H1 (cell line): Measurements from ENCODE around the gene COL20A1. TPM values are rescaled to one million over a fixed set of nuclear protein-coding genes. Genes with fewer than 3 reads are reported as not detected.

Source experiments
- CTCF ChIA-PET: fragments of 300-600 bp; sonication (Branson Sonifier 250); formaldehyde crosslinking; loops from one replicate; lab custom pipeline; 2021; ENCODE audit not compliant: partially characterized antibody; lab: Charles Lee
- POLR2A ChIA-PET: fragments of 300-600 bp; sonication (Branson Sonifier 250); formaldehyde crosslinking; loops from one replicate; lab custom pipeline; 2021; ENCODE audit warnings: inconsistent platforms; ENCODE audit not compliant: partially characterized antibody; lab: Charles Lee
- DNase-seq, 2 experiments: peaks; one replicate each; pipeline versions ENCODE4 v3.0.0 to v3.0.0-alpha.2; 2010 to 2022; ENCODE audit warnings: low spot score in 2 of 2, low read depth in 1 of 2, mixed read lengths in 1 of 2
- FAIRE-seq: peaks from 2 replicates; lab custom pipeline; 2011; peaks lifted over from hg19 to GRCh38; lab: Jason Lieb, UNC
- H2AFZ ChIP-seq: 2 replicates; pipeline ENCODE4 v1.8.1; 2012; ENCODE audit warnings: low read length, inconsistent platforms
- H2AK5ac ChIP-seq: 2 replicates; pipeline ENCODE4 v1.6.1; 2013; ENCODE audit warnings: low read depth, low read length
- H2BK120ac ChIP-seq: replicated peaks from 2 replicates; pipeline ENCODE3; 2013; ENCODE audit warnings: low read depth, low read length, inconsistent platforms
- H2BK12ac ChIP-seq: 2 replicates; pipeline ENCODE4 v1.6.1; 2013; ENCODE audit warnings: low read depth, low read length
- H2BK15ac ChIP-seq: 2 replicates; pipeline ENCODE4 v1.6.1; 2013; ENCODE audit warnings: low read length
- H2BK20ac ChIP-seq: 2 replicates; pipeline ENCODE4 v1.6.1; 2013; ENCODE audit warnings: low read length
- H2BK5ac ChIP-seq: 2 replicates; pipeline ENCODE4 v1.6.1; 2013; ENCODE audit warnings: low read depth, low read length
- H3K14ac ChIP-seq: 2 replicates; pipeline ENCODE4 v1.6.1; 2013; ENCODE audit warnings: inconsistent platforms; ENCODE audit not compliant: insufficient read length
- H3K18ac ChIP-seq: 2 replicates; pipeline ENCODE4 v1.6.1; 2013; ENCODE audit warnings: low read length; ENCODE audit errors: extremely low read depth
- H3K23ac ChIP-seq: 2 replicates; pipeline ENCODE4 v1.6.1; 2013; ENCODE audit warnings: inconsistent platforms; ENCODE audit not compliant: insufficient read length
- H3K23me2 ChIP-seq: 2 replicates; pipeline ENCODE4 v1.6.1; 2013; ENCODE audit warnings: low read depth, low read length
- H3K27ac ChIP-seq: 2 replicates; pipeline ENCODE4 v1.6.1; 2011; ENCODE audit warnings: low read depth, low read length, inconsistent platforms
- H3K27me3 ChIP-seq, 4 experiments: replicated peaks in 1 of 4; 1 replicate in 1 of 4; 2 replicates in 3 of 4; pipeline versions ENCODE4 v1.6.1 to v1.8.1; 2011 to 2013; ENCODE audit warnings: low read length in 3 of 4, mild to moderate bottlenecking in 3 of 4, inconsistent platforms in 2 of 4, mixed read lengths in 2 of 4, moderate library complexity in 1 of 4; ENCODE audit not compliant: control insufficient read depth in 3 of 4, insufficient read depth in 3 of 4; ENCODE audit errors: extremely low read depth in 1 of 4
- H3K36me3 ChIP-seq, 4 experiments: 2 replicates each; pipeline versions ENCODE4 v1.6.1 to v1.8.1; 2011 to 2013; ENCODE audit warnings: mild to moderate bottlenecking in 4 of 4, low read length in 3 of 4, moderate library complexity in 2 of 4, control low read depth in 1 of 4, inconsistent platforms in 1 of 4; ENCODE audit not compliant: insufficient read depth in 4 of 4, control insufficient read depth in 2 of 4
- H3K4ac ChIP-seq: replicated peaks from 2 replicates; pipeline ENCODE3; 2013; ENCODE audit warnings: low read length, low read depth, mixed read lengths, inconsistent platforms; ENCODE audit not compliant: insufficient read length
- H3K4me1 ChIP-seq, 4 experiments: replicated peaks in 1 of 4; 1 replicate in 1 of 4; 2 replicates in 3 of 4; pipeline versions ENCODE4 v1.6.1 to v1.8.1; 2011 to 2013; ENCODE audit warnings: low read length in 3 of 4, inconsistent platforms in 2 of 4, mixed read lengths in 1 of 4; ENCODE audit not compliant: insufficient read depth in 4 of 4, control insufficient read depth in 3 of 4
- H3K4me2 ChIP-seq, 2 experiments: 2 replicates each; pipeline versions ENCODE4 v1.6.1 to v1.8.1; 2011 to 2013; ENCODE audit warnings: low read depth in 2 of 2, low read length in 2 of 2, control low read depth in 1 of 2, inconsistent platforms in 1 of 2, mild to moderate bottlenecking in 1 of 2; ENCODE audit not compliant: insufficient read depth in 1 of 2
- H3K4me3 ChIP-seq, 4 experiments: fragments of 200-600, 300-600 bp in 1 of 4; sonication (generic), shearing (Covaris generic), sonication (Bioruptor Twin) in 1 of 4; 2 replicates each; pipeline versions ENCODE4 v1.5.1 to v1.8.1; 2011 to 2016; ENCODE audit warnings: low read length in 4 of 4, low read depth in 3 of 4, control low read depth in 2 of 4, inconsistent platforms in 2 of 4, mild to moderate bottlenecking in 2 of 4, mixed read lengths in 1 of 4, moderate library complexity in 1 of 4; ENCODE audit not compliant: insufficient read depth in 2 of 4; ENCODE audit errors: extremely low read depth in 1 of 4
- H3K56ac ChIP-seq: replicated peaks from 2 replicates; pipeline ENCODE3; 2013; ENCODE audit warnings: low read depth, mild to moderate bottlenecking, mixed read lengths, low read length, inconsistent platforms; ENCODE audit not compliant: insufficient read length
- H3K79me1 ChIP-seq: 2 replicates; pipeline ENCODE4 v1.6.1; 2013; ENCODE audit warnings: low read depth, low read length, control low read depth
- H3K79me2 ChIP-seq, 2 experiments: 2 replicates each; pipeline versions ENCODE4 v1.6.1 to v1.8.1; 2012 to 2013; ENCODE audit warnings: low read length in 2 of 2, mild to moderate bottlenecking in 2 of 2, inconsistent platforms in 1 of 2; ENCODE audit not compliant: insufficient read depth in 2 of 2, control insufficient read depth in 1 of 2
- H3K9ac ChIP-seq, 4 experiments: replicated peaks in 1 of 4; 1 replicate in 1 of 4; 2 replicates in 3 of 4; pipeline versions ENCODE4 v1.6.1 to v1.8.1; 2011 to 2013; ENCODE audit warnings: low read depth in 3 of 4, low read length in 3 of 4, control low read depth in 2 of 4, mild to moderate bottlenecking in 2 of 4, moderate library complexity in 2 of 4, inconsistent platforms in 1 of 4; ENCODE audit errors: extremely low read depth in 1 of 4
- H3K9me3 ChIP-seq, 2 experiments: 2 replicates each; pipeline versions ENCODE4 v1.6.1 to v1.8.1; 2012 to 2013; ENCODE audit warnings: mild to moderate bottlenecking in 2 of 2, moderate library complexity in 2 of 2, control low read depth in 1 of 2, inconsistent platforms in 1 of 2, low read depth in 1 of 2, low read length in 1 of 2, mixed read lengths in 1 of 2; ENCODE audit not compliant: insufficient read depth in 2 of 2
- H4K20me1 ChIP-seq, 2 experiments: replicated peaks in 1 of 2; 2 replicates each; pipeline versions ENCODE3 to v1.8.1; 2011 to 2013; ENCODE audit warnings: inconsistent platforms in 2 of 2, low read length in 2 of 2, mild to moderate bottlenecking in 1 of 2; ENCODE audit not compliant: insufficient read depth in 2 of 2, control insufficient read depth in 1 of 2
- H4K5ac ChIP-seq: 2 replicates; pipeline ENCODE4 v1.6.1; 2013; ENCODE audit warnings: low read length, low read depth, mixed read lengths, inconsistent platforms; ENCODE audit not compliant: insufficient read length
- H4K8ac ChIP-seq: 2 replicates; pipeline ENCODE4 v1.8.0; 2013; ENCODE audit warnings: mild to moderate bottlenecking, moderate library complexity, low read length, inconsistent platforms; ENCODE audit not compliant: insufficient read depth; ENCODE audit errors: extremely low read depth
- H4K91ac ChIP-seq: replicated peaks from 2 replicates; pipeline ENCODE3; 2013; ENCODE audit warnings: low read length, mixed read lengths, inconsistent platforms; ENCODE audit not compliant: insufficient read length
- JUN ChIP-seq: IDR thresholded peaks from 2 replicates; pipeline ENCODE4 v1.6.1; 2011; ENCODE audit warnings: low read depth, mild to moderate bottlenecking, improper control_type of control experiment, low read length
- TAF7 ChIP-seq: optimal IDR thresholded peaks from 2 replicates; pipeline ENCODE3; 2011; ENCODE audit warnings: low read depth, mild to moderate bottlenecking, inconsistent platforms, low read length, moderate library complexity, borderline replicate concordance
- WGBS, 2 experiments: shearing (Covaris generic) in 1 of 2; methylation state at CpG; one replicate each; pipeline versions ENCODE4 v1.1.6 to v1.1.7; 2013 to 2015; ENCODE audit warnings: low lambda C conversion rate in 2 of 2, mixed read lengths in 2 of 2, inconsistent platforms in 1 of 2, low coverage in 1 of 2, missing lambda C conversion rate in 1 of 2; ENCODE audit not compliant: insufficient replicate concordance in 2 of 2, insufficient coverage in 1 of 2, insufficient read length in 1 of 2; ENCODE audit errors: extremely low coverage in 1 of 2, missing lambda C conversion rate in 1 of 2; 5-methylcytosine and 5-hydroxymethylcytosine counted together
- polyA plus RNA-seq, 7 experiments: library from polyadenylated mRNA; depleted of rRNA in 3 of 7; stranded (reverse) in 5 of 7; unstranded in 2 of 7; fragments of >200 nt in 5 of 7; fragments of 200-250 nt in 2 of 7; gene quantifications; 1 replicate in 5 of 7; 2 replicates in 1 of 7; 4 replicates in 1 of 7; pipeline versions ENCODE4 v1.2.1 to v1.2.3, GENCODE V29; 2011 to 2013; ENCODE audit warnings: missing spikeins in 2 of 7, mixed read lengths in 2 of 7
- total RNA-seq: library from RNA; stranded (reverse); fragmentation: NEBNext Ultra II Directional; extraction: Animal tissue kit (Norgen Biotek cat#: 25700); gene quantifications from 2 replicates; pipeline ENCODE4 v1.2.1, GENCODE V29; 2021

Gene COL20A1
- total and polyA plus RNA-seq, 2 of the 8 experiments (the other 6 are each of a cell fraction or from before 2014, with no cell fraction given): 0.19 to 0.21 TPM

DNA sequence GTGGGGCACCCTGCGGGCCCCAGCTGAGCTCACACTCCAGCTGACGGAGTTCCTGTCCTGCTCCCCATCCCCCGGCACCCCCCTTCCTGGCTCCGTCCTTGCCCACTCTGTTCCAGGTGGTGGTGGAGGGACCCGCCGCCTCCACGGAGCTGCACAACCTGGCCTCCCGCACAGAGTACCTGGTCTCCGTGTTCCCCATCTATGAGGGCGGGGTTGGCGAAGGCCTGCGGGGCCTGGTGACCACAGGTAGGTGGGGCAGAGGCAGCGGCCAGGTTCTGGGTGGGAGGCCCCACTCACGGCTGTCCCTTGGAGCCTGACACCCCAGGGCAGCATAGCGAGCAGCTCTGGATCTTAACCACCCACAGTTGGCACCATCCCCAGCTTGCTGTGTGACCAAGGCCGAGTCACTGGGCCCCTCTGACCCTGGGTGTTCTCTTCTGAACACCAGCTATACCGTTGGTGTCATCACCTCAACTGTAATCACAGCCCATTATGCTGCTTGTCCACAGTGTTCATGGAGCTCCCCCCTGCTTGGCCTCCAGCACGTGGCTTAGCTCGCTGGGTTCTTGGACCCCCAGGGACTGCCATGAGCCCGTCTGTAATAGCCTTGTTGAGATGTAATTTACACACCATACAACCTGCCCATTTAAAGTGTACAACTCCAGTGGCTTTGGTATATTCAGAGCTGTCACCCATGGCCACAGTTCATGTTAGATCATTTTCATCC, 17.4 kb downstream of the COL20A1 start:
- H3K56ac ChIP-seq: no peak overlapping the region
- CTCF ChIA-PET: interaction anchor here (0.8 to 6.5 kb wide), 37 partner anchors 9 to 218 kb away, joined by 3 to 230 read pairs (median 6); partner anchors contain the start of genes CHRNA4 and COL20A1
- DNase-seq: no peak
- H4K8ac ChIP-seq: peak overlapping the region; percentile 2; the same call in 1 of the 2 replicates
- no peak for FAIRE-seq
- H2BK20ac ChIP-seq: no peak overlapping the region
- POLR2A ChIA-PET: interaction anchor here (1.4 to 1.9 kb wide), 4 partner anchors 15 to 210 kb away, joined by 3 to 10 read pairs (median 4); partner anchors contain the start of gene PPDPF
- no peak overlapping the region for H3K23ac ChIP-seq
- H3K79me2 ChIP-seq: no peaks in the 10 kb centered on the region
- no peaks in the 10 kb centered on the region for H3K23me2 ChIP-seq
- H3K4me2 ChIP-seq: no peak overlapping the region
- H2BK120ac ChIP-seq: no peak overlapping the region
- no peak overlapping the region for H3K27ac ChIP-seq
- no peaks in the 10 kb centered on the region for H3K79me1 ChIP-seq
- H3K18ac ChIP-seq: no peak overlapping the region
- H2AFZ ChIP-seq: no peak overlapping the region
- H4K20me1 ChIP-seq: no peaks in the 10 kb centered on the region
- no peak overlapping the region for H2BK15ac ChIP-seq
- no peaks in the 10 kb centered on the region for H3K27me3 ChIP-seq
- H2BK5ac ChIP-seq: no peak overlapping the region
- H4K5ac ChIP-seq: no peak overlapping the region
- H3K9me3 ChIP-seq: no peaks in the 10 kb centered on the region
- H3K4me1 ChIP-seq: no peaks in the 10 kb centered on the region; a peak in 2 of 7 replicates
- H3K4ac ChIP-seq: no peak overlapping the region
- no peak overlapping the region for H3K4me3 ChIP-seq
- TF ChIP-seq TAF7 (no peak), JUN (no peak)
- H3K9ac ChIP-seq: no peak overlapping the region
- WGBS, 2 experiments: 97% methylated on average over 15 of the region's 20 CpGs; no CpG with 5 or more reads in 1 of the 2 experiments
- no peak overlapping the region for H3K14ac ChIP-seq
- H2BK12ac ChIP-seq: no peak overlapping the region
- no peak overlapping the region for H4K91ac ChIP-seq
- no peak overlapping the region for H2AK5ac ChIP-seq
- H3K36me3 ChIP-seq: no peaks in the 10 kb centered on the region; a peak in 1 of 8 replicates
